ENCODE results near the gene ZBTB45. TPM values are rescaled to one million over a fixed set of nuclear protein-coding genes. Genes with fewer than 3 reads are reported as not detected.

The ZBTB45 gene
- total RNA-seq, 1 donor from 2014 or later: 27.2 TPM

GRCh38 chr19:58520257-58520599 lies 618 bp upstream of the ZBTB45 start:
- H3K4me1 Mint-ChIP-seq (ENCODE audit: low read depth, unreplicated experiment): peaks cover 19% of the 10 kb centered on the region
- no peak for TF ChIP-seq CTCF (IDR thresholded peaks at IDR 0.05; ENCODE audit: partially characterized antibody, unreplicated experiment)
- DNase-seq: no peak
- no peaks in the 10 kb centered on the region for H3K36me3 Mint-ChIP-seq (ENCODE audit: unreplicated experiment)
- peak overlapping the region; percentile 100 for H3K27ac Mint-ChIP-seq (ENCODE audit: unreplicated experiment)
- H3K27me3 Mint-ChIP-seq (ENCODE audit: unreplicated experiment): peaks cover 29% of the 10 kb centered on the region
- H3K4me3 Mint-ChIP-seq (ENCODE audit: unreplicated experiment): peak overlapping the region; percentile 100
- peaks cover 15% of the 10 kb centered on the region for H3K9me3 Mint-ChIP-seq (ENCODE audit: unreplicated experiment)

GRCh38 chr19:58519087-58519354 lies 589 bp downstream of the ZBTB45 start:
- H3K27ac Mint-ChIP-seq (ENCODE audit: unreplicated experiment): peak overlapping the region; percentile 100
- no peak for TF ChIP-seq CTCF (IDR thresholded peaks at IDR 0.05; ENCODE audit: partially characterized antibody, unreplicated experiment)

GRCh38 chr19:58518256-58519086 lies 1.1 kb downstream of the ZBTB45 start:
- no peak for DNase-seq
- no peaks in the 10 kb centered on the region for H3K36me3 Mint-ChIP-seq (ENCODE audit: unreplicated experiment)
- H3K4me1 Mint-ChIP-seq (ENCODE audit: low read depth, unreplicated experiment): peaks cover 19% of the 10 kb centered on the region
- H3K9me3 Mint-ChIP-seq (ENCODE audit: unreplicated experiment): peaks cover 18% of the 10 kb centered on the region
- H3K4me3 Mint-ChIP-seq (ENCODE audit: unreplicated experiment): peak overlapping the region; percentile 100
- no peak for TF ChIP-seq CTCF (IDR thresholded peaks at IDR 0.05; ENCODE audit: partially characterized antibody, unreplicated experiment)
- peak overlapping the region; percentile 100 for H3K27ac Mint-ChIP-seq (ENCODE audit: unreplicated experiment)
- H3K27me3 Mint-ChIP-seq (ENCODE audit: unreplicated experiment): peaks cover 30% of the 10 kb centered on the region

More at GRCh38 chr19:58519087-58519354, 589 bp downstream of the ZBTB45 start:
- DNase-seq: peak; percentile 81
- Mint-ChIP-seq H3K4me3 (ENCODE audit: unreplicated experiment) (peak overlapping the region; percentile 100), H3K9me3 (ENCODE audit: unreplicated experiment) (peaks cover 18% of the 10 kb centered on the region), H3K4me1 (ENCODE audit: low read depth, unreplicated experiment) (peaks cover 19% of the 10 kb centered on the region), H3K36me3 (ENCODE audit: unreplicated experiment) (no peaks in the 10 kb centered on the region), H3K27me3 (ENCODE audit: unreplicated experiment) (peaks cover 30% of the 10 kb centered on the region)

- H3K27ac Mint-ChIP-seq (ENCODE audit: unreplicated experiment): peak overlapping the region; percentile 33
- no peak overlapping the region for H3K4me3 Mint-ChIP-seq (ENCODE audit: unreplicated experiment)
- H3K27me3 Mint-ChIP-seq (ENCODE audit: unreplicated experiment): peaks cover 32% of the 10 kb centered on the region
- H3K4me1 Mint-ChIP-seq (ENCODE audit: low read depth, unreplicated experiment): peaks cover 19% of the 10 kb centered on the region
- H3K36me3 Mint-ChIP-seq (ENCODE audit: unreplicated experiment): no peaks in the 10 kb centered on the region
- no peak for DNase-seq
- TF ChIP-seq CTCF (IDR thresholded peaks at IDR 0.05; ENCODE audit: partially characterized antibody, unreplicated experiment): no peak
- peaks cover 16% of the 10 kb centered on the region for H3K9me3 Mint-ChIP-seq (ENCODE audit: unreplicated experiment)
These were observed 2.4 kb downstream of the ZBTB45 start for GRCh38 chr19:58516964-58517833.
